Hematopoietic multipotent progenitor cell treated with erythropoietin and hydrocortisone succinate and interleukin-3 and kit ligand, for 15 days (in vitro differentiated cells): ENCODE measurements around the gene TOR1A.

Experiments used
- DNase-seq: peaks from one replicate; pipeline ENCODE4 v3.0.0-alpha.2; 2015; ENCODE audit warnings: low spot score

TOR1A gene

GRCh38 chr9:129852579-129852978, 28.6 kb upstream of the TOR1A start:
- DNase-seq = no peak

- no peak for DNase-seq
Measured at GRCh38 chr9:129851821-129852220, 27.9 kb upstream of the TOR1A start.

GRCh38 chr9:129850821-129851550, 27.1 kb upstream of the TOR1A start:
- no peak for DNase-seq

- no peak for DNase-seq
Measured at GRCh38 chr9:129849901-129850300, 26.0 kb upstream of the TOR1A start.

GRCh38 chr9:129848712-129849441, 24.9 kb upstream of the TOR1A start:
- no peak for DNase-seq

GRCh38 chr9:129845373-129845772, 21.4 kb upstream of the TOR1A start:
- no peak for DNase-seq

- DNase-seq = no peak
Measured at GRCh38 chr9:129841071-129841470, 17.1 kb upstream of the TOR1A start.

GRCh38 chr9:129840034-129840433, 16.1 kb upstream of the TOR1A start:
- DNase-seq = no peak

GRCh38 chr9:129839324-129840023, 15.5 kb upstream of the TOR1A start:
- no peak for DNase-seq

- DNase-seq = no peak
Measured at GRCh38 chr9:129838707-129839259, 14.8 kb upstream of the TOR1A start.

- peak; percentile 29 for DNase-seq
Measured at GRCh38 chr9:129836311-129837007, 12.5 kb upstream of the TOR1A start.

- peak; percentile 33 for DNase-seq
Measured at GRCh38 chr9:129835860-129836223, 11.9 kb upstream of the TOR1A start.

- peak; percentile 99 for DNase-seq
Measured at GRCh38 chr9:129835128-129835859, 11.4 kb upstream of the TOR1A start, which contains the start of the genes C9orf78 and USP20. C9orf78 (minus strand) TSS chr9:129835275; CDS start chr9:129835221, 54 bp downstream. USP20 (plus strand) TSS chr9:129835458; CDS start chr9:129852556, 17,098 bp downstream.

- DNase-seq = peak; percentile 22
Measured at GRCh38 chr9:129834489-129835127, 10.7 kb upstream of the TOR1A start.

- DNase-seq = no peak
Measured at GRCh38 chr9:129832982-129833381, 9.0 kb upstream of the TOR1A start.

- no peak for DNase-seq
Measured at GRCh38 chr9:129828969-129829368, 5.0 kb upstream of the TOR1A start.

GRCh38 chr9:129828051-129828450, 4.1 kb upstream of the TOR1A start:
- DNase-seq = no peak

- no peak for DNase-seq
Measured at GRCh38 chr9:129826759-129827158, 2.8 kb upstream of the TOR1A start.

GRCh38 chr9:129826344-129826743, 2.4 kb upstream of the TOR1A start:
- DNase-seq = peak; percentile 85

- no peak for DNase-seq
Measured at GRCh38 chr9:129823542-129823934, 398 bp downstream of the TOR1A start.
